Measurements from ENCODE around the gene UROC1. TPM values are rescaled to one million over a fixed set of nuclear protein-coding genes. Genes with fewer than 3 reads are reported as not detected.

Gene UROC1
- total RNA-seq, 1 experiment from 2014 or later = not detected

- Mint-ChIP-seq H3K4me3 (ENCODE audit: unreplicated experiment) (no peak overlapping the region), H3K36me3 (ENCODE audit: insufficient read depth, unreplicated experiment) (no peaks in the 10 kb centered on the region), H3K9me3 (ENCODE audit: unreplicated experiment) (no peaks in the 10 kb centered on the region), H3K27me3 (ENCODE audit: insufficient read depth, unreplicated experiment) (peaks cover 25% of the 10 kb centered on the region), H3K4me1 (ENCODE audit: insufficient read depth, unreplicated experiment) (no peaks in the 10 kb centered on the region), H3K27ac (ENCODE audit: low read depth, unreplicated experiment) (no peak overlapping the region)
- TF ChIP-seq CTCF (IDR thresholded peaks at IDR 0.05; ENCODE audit: unreplicated experiment) = no peak
- POLR2A ChIA-PET = interaction anchor here (0.5 to 0.7 kb wide), 2 partner anchors 8 to 20 kb away, joined by 3 read pairs; no protein-coding TSS in a partner anchor
- CTCF ChIA-PET = no interaction called here
- no peak for DNase-seq (ENCODE audit: unreplicated experiment)
- intact Hi-C loops (cut with micrococcal nuclease) = no loop called here
- BruUV-seq (replicated peaks) = no TSS peak
Observed at GRCh38 chr3:126554560-126555525, 37.3 kb upstream of the UROC1 start.

GRCh38 chr3:126553284-126554084 lies 35.9 kb upstream of the UROC1 start:
- no peaks in the 10 kb centered on the region for H3K4me1 Mint-ChIP-seq (ENCODE audit: insufficient read depth, unreplicated experiment)
- intact Hi-C loops (cut with micrococcal nuclease) = no loop called here
- BruUV-seq (replicated peaks) = no TSS peak
- DNase-seq (ENCODE audit: unreplicated experiment) = no peak
- H3K27me3 Mint-ChIP-seq (ENCODE audit: insufficient read depth, unreplicated experiment) = peaks cover 27% of the 10 kb centered on the region
- no peaks in the 10 kb centered on the region for H3K36me3 Mint-ChIP-seq (ENCODE audit: insufficient read depth, unreplicated experiment)
- no peaks in the 10 kb centered on the region for H3K9me3 Mint-ChIP-seq (ENCODE audit: unreplicated experiment)
- POLR2A ChIA-PET = no interaction called here
- H3K4me3 Mint-ChIP-seq (ENCODE audit: unreplicated experiment) = no peak overlapping the region
- no peak for TF ChIP-seq CTCF (IDR thresholded peaks at IDR 0.05; ENCODE audit: unreplicated experiment)
- H3K27ac Mint-ChIP-seq (ENCODE audit: low read depth, unreplicated experiment) = no peak overlapping the region
- CTCF ChIA-PET = interaction anchor here (1.2 kb wide), 1 partner anchor 31 kb away, joined by 4 read pairs; no protein-coding TSS in a partner anchor

- H3K27ac Mint-ChIP-seq (ENCODE audit: low read depth, unreplicated experiment) = no peak overlapping the region
- CTCF ChIA-PET = interaction anchor here (1.2 kb wide), 1 partner anchor 30 kb away, joined by 4 read pairs; no protein-coding TSS in a partner anchor
- intact Hi-C loops (cut with micrococcal nuclease) = no loop called here
- H3K27me3 Mint-ChIP-seq (ENCODE audit: insufficient read depth, unreplicated experiment) = peaks cover 34% of the 10 kb centered on the region
- H3K36me3 Mint-ChIP-seq (ENCODE audit: insufficient read depth, unreplicated experiment) = no peaks in the 10 kb centered on the region
- POLR2A ChIA-PET = no interaction called here
- H3K9me3 Mint-ChIP-seq (ENCODE audit: unreplicated experiment) = no peaks in the 10 kb centered on the region
- no TSS peak for BruUV-seq (replicated peaks)
- no peak for DNase-seq (ENCODE audit: unreplicated experiment)
- no peak overlapping the region for H3K4me3 Mint-ChIP-seq (ENCODE audit: unreplicated experiment)
- H3K4me1 Mint-ChIP-seq (ENCODE audit: insufficient read depth, unreplicated experiment) = no peaks in the 10 kb centered on the region
- no peak for TF ChIP-seq CTCF (IDR thresholded peaks at IDR 0.05; ENCODE audit: unreplicated experiment)
Observed at GRCh38 chr3:126552688-126553283, 35.2 kb upstream of the UROC1 start.
